Loucy (cell line): ENCODE results near the gene KRT76.

ENCODE experiments used
- H2AFZ ChIP-seq: fragments of 200-600 bp; sonication (generic); 2 replicates; pipeline ENCODE4 v1.6.0; 2016; ENCODE audit warnings: antibody characterized with exemption, mild to moderate bottlenecking, low read length, moderate library complexity
- H3F3A ChIP-seq: fragments of 200-600 bp; 2 replicates; pipeline ENCODE4 v1.6.0; 2016; ENCODE audit warnings: antibody characterized with exemption, low read depth, mild to moderate bottlenecking
- H3K27me3 ChIP-seq: fragments of 200-600 bp; sonication (generic); 2 replicates; pipeline ENCODE4 v1.6.1; 2014; ENCODE audit warnings: low read length, mild to moderate bottlenecking; ENCODE audit not compliant: insufficient read depth, poor library complexity, severe bottlenecking
- H3K36me3 ChIP-seq: fragments of 200-600 bp; sonication (generic); 2 replicates; pipeline ENCODE4 v1.6.1; 2016; ENCODE audit warnings: low read length; ENCODE audit not compliant: insufficient read depth
- H3K4me1 ChIP-seq: fragments of 200-600 bp; sonication (generic); 2 replicates; pipeline ENCODE4 v1.5.1; 2014; ENCODE audit warnings: low read length, mild to moderate bottlenecking; ENCODE audit not compliant: insufficient read depth, poor library complexity, severe bottlenecking
- H3K4me2 ChIP-seq: fragments of 200-600 bp; sonication (generic); 2 replicates; pipeline ENCODE4 v1.6.0; 2014; ENCODE audit warnings: antibody characterized with exemption, low read length, low read depth, mild to moderate bottlenecking; ENCODE audit not compliant: poor library complexity, severe bottlenecking
- H3K4me3 ChIP-seq: fragments of 200-600 bp; sonication (generic); 2 replicates; pipeline ENCODE4 v1.5.1; 2014; ENCODE audit warnings: low read length, mild to moderate bottlenecking, mixed read lengths; ENCODE audit not compliant: poor library complexity, severe bottlenecking
- H3K79me2 ChIP-seq: fragments of 200-600 bp; sonication (generic); 2 replicates; pipeline ENCODE4 v1.6.1; 2014; ENCODE audit warnings: low read length; ENCODE audit not compliant: insufficient read depth
- H3K9ac ChIP-seq: fragments of 200-600 bp; sonication (generic); 2 replicates; pipeline ENCODE4 v1.6.0; 2014; ENCODE audit warnings: mild to moderate bottlenecking, low read depth, low read length, moderate library complexity; ENCODE audit not compliant: poor library complexity, severe bottlenecking
- H3K9me2 ChIP-seq: fragments of 200-600 bp; sonication (generic); replicated peaks from 2 replicates; pipeline ENCODE4 v1.6.1; 2016; ENCODE audit warnings: low read depth, low read length, mixed read lengths
- H3K9me3 ChIP-seq: fragments of 200-600 bp; sonication (generic); 2 replicates; pipeline ENCODE4 v1.6.1; 2014; ENCODE audit warnings: mild to moderate bottlenecking, antibody characterized with exemption, low read length, low read depth; ENCODE audit not compliant: insufficient read depth
- H4K20me1 ChIP-seq: fragments of 200-600 bp; sonication (generic); 2 replicates; pipeline ENCODE4 v1.6.0; 2014; ENCODE audit warnings: antibody characterized with exemption, low read length, mild to moderate bottlenecking; ENCODE audit not compliant: insufficient read depth, poor library complexity, severe bottlenecking
- CTCF ChIP-seq: fragments of 200-600 bp; sonication (generic); conservative IDR thresholded peaks from 2 replicates; pipeline ENCODE4 v1.5.1; 2014; ENCODE audit warnings: mild to moderate bottlenecking, antibody characterized with exemption, low read length
- EZH2phosphoT487 ChIP-seq: fragments of 200-600 bp; IDR thresholded peaks from 2 replicates; pipeline ENCODE4 v1.6.1; 2018; ENCODE audit warnings: antibody characterized with exemption, mild to moderate bottlenecking, moderate library complexity, borderline replicate concordance

Gene KRT76

DNA sequence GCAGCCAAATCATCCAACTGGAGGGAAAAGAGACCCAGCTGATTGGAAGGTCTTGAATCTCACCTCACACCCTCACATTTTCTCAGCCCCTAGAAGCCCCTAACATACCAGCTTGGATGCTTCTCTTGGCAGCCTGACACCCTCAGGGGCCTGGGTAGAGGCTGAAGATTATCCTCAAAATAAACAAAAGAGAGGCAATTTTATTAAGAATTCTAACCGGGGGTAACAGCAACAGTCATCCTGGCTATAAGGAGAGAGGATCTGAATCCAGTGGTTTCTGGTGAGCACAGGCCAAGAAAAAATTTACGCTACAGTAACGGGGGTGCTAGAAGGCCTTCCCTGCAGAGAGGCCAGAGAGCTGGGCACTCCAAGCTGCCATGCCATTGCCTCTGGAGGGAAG, 21.6 kb downstream of the KRT76 start:
- H3K79me2 ChIP-seq, result no peaks in the 10 kb centered on the region
- no peaks in the 10 kb centered on the region for H4K20me1 ChIP-seq
- H3F3A ChIP-seq, result no peaks in the 10 kb centered on the region
- no peak overlapping the region for H3K4me3 ChIP-seq
- H3K27me3 ChIP-seq, result no peaks in the 10 kb centered on the region
- H3K36me3 ChIP-seq, result no peaks in the 10 kb centered on the region
- H3K9me2 ChIP-seq, result no peaks in the 10 kb centered on the region
- TF ChIP-seq EZH2phosphoT487 (no peak), CTCF (no peak)
- H3K4me1 ChIP-seq, result no peaks in the 10 kb centered on the region
- peaks cover 5% of the 10 kb centered on the region; the same call in 1 of the 2 replicates for H3K9me3 ChIP-seq
- H3K9ac ChIP-seq, result no peak overlapping the region
- H2AFZ ChIP-seq, result no peak overlapping the region
- no peak overlapping the region for H3K4me2 ChIP-seq

GRCh38 chr12:52754135-52754534, 23.0 kb downstream of the KRT76 start:
- no peaks in the 10 kb centered on the region for H3K36me3 ChIP-seq
- H3K9me2 ChIP-seq, result no peaks in the 10 kb centered on the region
- H2AFZ ChIP-seq, result no peak overlapping the region
- H3K27me3 ChIP-seq, result no peaks in the 10 kb centered on the region
- H3K79me2 ChIP-seq, result no peaks in the 10 kb centered on the region
- H3K4me1 ChIP-seq, result no peaks in the 10 kb centered on the region
- no peak overlapping the region for H3K9ac ChIP-seq
- H3F3A ChIP-seq, result no peaks in the 10 kb centered on the region
- H4K20me1 ChIP-seq, result no peaks in the 10 kb centered on the region
- no peak for TF ChIP-seq CTCF
- TF ChIP-seq EZH2phosphoT487, result no peak
- no peak overlapping the region for H3K4me3 ChIP-seq
- H3K9me3 ChIP-seq, result no peaks in the 10 kb centered on the region
- H3K4me2 ChIP-seq, result no peak overlapping the region

DNA sequence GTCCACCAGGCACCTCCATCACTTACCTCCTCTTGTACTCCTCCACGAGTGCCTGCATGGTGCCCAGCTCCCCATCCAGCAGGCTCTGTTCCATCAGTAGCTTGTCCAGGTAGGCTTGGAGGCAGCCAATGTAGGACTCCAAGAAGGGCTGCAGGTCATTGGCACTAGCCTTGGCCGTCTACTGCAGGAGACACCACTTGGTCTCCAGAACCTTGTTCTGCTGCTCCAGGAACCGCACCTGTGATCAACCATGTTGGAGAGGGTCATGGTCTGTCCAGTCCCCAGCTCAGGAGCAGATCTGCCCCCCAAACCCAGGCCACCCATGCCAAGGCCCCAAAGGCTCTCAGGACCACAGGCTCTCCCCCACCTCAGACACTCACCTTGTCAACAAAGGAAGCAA, 23.9 kb downstream of the KRT76 start:
- Histone ChIP-seq H3K9me2 (no peaks in the 10 kb centered on the region), H3K4me1 (peaks cover 7% of the 10 kb centered on the region), H2AFZ (no peak overlapping the region), H3K79me2 (no peaks in the 10 kb centered on the region), H3K9ac (no peak overlapping the region), H3F3A (no peaks in the 10 kb centered on the region), H3K4me2 (no peak overlapping the region), H4K20me1 (no peaks in the 10 kb centered on the region), H3K4me3 (no peak overlapping the region), H3K9me3 (no peaks in the 10 kb centered on the region), H3K27me3 (no peaks in the 10 kb centered on the region), H3K36me3 (no peaks in the 10 kb centered on the region)
- no peak for TF ChIP-seq EZH2phosphoT487
- TF ChIP-seq CTCF, result no peak
